HG03342 (cell line): ENCODE data around the gene ELOVL4.

Experiments used
- ATAC-seq: cut with Tn5 transposase; IDR thresholded peaks from one replicate; pipeline ENCODE4 v1.9.1; 2021; ENCODE audit warnings: mild to moderate bottlenecking, moderate library complexity; ENCODE audit not compliant: unreplicated experiment

ELOVL4 gene

DNA sequence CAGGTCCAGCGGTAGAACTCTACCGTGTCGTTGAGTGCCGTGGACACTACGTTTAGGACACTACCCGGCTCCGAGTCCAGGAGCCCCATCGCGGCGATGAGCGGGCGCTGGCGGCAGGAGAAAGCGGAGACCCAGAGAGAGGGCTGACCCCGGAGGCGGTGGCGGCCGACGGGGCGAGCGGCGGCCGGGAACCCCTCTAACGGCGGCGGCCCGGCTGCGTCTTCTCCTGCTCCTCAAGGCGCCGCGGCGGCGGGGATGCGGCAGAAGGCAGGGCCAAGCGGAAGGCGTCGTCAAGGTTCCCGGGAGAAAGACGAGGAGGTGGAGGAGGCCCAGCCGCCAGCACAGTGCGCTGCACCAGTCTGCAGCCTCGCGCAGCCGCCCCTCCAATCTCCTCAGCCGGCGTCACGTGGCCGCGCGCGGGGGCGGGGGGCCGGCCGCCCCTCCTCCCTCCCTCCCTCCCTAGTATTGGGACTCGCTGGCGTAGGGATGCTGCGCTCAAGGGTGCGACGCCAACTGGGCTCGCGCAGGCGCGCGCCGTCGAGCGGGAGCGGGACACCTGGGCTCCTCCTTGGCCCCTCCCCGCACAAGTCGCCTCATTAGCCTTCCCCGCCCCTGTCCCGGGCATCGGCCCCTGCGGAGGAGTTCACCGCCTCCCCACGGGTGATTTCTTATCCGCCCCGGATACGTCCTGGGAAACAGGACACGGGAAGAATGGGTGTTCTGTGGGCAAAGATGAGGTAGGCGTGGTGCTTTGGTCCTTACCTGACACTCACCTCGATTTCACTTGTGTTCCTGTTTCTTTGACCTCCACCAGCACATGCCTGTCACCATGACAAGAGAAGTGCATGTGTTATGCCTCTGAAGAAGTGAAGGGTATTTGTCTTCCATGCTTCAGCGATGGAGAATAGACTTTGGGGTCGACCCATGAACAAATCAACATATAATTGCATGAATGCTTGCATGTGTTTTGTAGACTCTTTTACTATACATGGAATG lies at the start of gene ELOVL4:
TSS of gene ELOVL4 (minus strand) at position 363 of the 996 bp plus-strand sequence. CDS start at position 89, 274 bp downstream.
- peak; percentile 37 for ATAC-seq

DNA sequence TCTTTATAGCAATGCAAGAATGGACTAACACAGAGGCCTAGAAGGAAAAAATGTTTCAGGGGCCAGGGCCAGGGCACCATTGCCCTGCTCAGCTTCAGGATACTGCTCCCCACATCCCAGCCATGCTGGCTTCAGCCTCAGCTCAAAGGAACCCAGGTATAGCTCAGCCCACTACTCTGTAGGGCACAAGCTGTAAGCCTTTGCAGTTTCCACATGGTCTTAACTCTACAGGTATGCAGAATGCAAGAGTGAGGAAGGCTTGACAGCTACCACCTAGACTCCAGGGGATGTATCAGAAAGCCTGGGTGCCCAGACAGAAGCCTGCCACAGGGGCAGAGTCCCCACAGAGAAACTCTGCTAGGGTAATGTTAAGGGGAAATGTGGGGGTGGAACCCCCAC lies 46.6 kb upstream of the ELOVL4 start:
- no peak for ATAC-seq

DNA sequence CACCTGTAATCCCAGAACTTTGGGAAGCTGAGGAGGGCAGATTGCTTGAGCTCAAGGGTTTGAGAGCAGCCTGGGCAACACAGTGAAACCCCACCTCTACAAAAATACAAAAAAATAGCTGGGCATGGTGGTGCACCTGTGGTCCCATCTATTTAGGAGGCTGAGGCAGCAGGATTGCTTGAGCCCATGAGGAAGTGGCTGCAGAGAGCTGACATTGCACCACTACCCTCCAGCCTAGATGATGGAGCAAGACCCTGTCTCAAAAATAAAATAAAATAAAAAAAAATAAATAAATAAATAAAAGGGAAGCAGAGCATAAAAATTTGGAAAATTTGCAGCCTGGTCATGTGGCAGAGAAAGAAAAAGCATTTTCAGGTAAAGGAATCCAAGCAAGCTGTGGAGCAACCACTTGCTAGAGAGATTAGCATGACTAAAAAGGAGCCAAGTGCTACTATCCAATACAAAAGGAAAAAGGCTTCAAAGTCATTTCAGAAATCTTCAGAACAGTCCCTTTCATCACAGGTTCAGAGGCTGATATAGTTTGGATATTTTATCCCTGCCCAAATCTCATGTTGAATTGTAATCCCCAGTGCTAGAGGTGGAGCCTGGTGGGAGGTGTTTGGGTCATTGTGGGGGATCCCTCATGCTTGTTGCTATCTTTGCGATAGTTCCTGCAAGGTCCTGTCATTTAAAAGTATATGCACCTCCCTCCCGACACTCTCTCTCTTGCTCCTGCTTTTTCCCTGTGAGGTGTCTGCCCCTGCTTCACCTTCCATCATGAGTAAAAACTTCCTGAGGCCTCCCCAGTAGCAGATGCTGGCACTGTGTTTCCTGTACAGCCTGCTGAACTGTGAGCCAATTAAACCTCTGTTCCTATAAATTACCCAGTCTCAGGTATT lies 45.9 kb upstream of the ELOVL4 start:
- no peak for ATAC-seq

DNA sequence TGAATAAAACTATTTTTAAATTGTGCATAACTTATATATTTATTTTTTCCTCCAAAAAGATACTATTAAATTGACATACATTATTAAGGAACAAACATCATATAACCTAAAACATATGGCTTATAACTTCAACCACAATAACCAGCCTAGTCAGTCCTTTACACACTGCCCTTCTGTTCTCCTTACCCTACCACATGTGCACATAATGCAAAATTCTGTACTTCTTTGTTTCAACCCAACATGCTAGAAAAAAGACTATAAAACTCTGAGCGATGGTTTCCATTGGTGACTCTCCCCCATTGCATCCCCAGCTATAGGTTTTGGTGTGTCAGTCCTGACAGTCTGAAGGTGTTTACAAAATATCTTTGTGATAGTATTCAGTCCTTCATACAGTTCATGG lies 42.3 kb upstream of the ELOVL4 start:
- ATAC-seq, result no peak

DNA sequence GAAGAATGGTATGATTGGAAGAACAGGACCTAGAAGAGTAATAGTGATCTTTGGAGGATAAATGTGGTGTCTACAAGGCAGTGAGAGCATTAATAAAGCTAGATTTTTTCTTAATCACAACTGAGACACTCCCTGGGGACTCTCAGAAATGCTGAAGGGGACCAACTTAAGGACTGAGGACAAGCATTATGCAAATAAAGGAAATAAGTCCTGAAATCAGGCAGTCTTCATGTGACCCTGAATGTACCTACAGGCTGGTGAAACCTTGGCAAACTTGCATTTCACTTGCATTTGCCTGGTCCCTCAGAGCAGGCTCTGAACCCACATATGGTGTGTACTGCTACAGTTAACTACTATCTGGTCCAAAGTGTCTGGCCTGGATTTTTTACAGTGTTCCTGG lies 37.8 kb upstream of the ELOVL4 start:
- no peak for ATAC-seq

DNA sequence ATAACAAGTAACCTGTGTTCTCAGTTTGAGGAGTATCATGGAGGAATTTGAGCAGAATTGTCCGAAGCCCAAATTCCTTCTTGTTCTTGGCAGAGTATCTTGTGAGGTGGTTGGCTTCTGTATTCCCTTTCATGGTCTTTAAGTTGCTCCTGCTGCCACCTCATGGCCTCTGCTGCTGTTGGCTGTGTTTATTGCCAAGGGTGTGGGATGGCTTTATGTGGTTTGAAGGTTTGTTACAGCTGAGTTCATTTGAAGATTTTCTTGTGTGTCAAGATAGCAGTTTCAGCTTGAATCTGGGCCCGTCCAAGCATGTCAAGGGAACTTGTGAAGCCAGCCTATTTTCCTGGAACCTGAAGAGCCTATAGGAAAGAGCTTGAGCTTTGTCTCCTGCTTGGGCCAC lies 36.9 kb upstream of the ELOVL4 start:
- peak; percentile 53 for ATAC-seq

DNA sequence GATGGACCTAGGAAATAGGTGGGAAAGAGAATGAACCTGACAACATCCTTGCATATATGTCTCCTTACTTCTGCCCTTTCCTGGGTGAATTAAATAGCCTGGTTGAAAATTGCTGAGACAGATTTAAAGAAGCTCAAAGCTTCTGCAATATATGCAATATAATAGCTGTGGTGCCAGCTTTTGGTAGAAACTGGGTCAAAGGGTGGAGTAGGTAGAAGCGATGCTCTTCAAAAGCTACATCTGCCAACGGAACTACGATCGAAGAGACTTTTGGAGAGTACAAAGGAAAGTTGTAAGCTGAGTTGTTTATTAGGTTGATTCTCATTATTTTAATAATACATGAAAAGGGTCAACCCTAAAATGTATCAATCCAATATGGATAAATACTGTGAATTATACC lies 34.3 kb upstream of the ELOVL4 start:
- ATAC-seq, result no peak

DNA sequence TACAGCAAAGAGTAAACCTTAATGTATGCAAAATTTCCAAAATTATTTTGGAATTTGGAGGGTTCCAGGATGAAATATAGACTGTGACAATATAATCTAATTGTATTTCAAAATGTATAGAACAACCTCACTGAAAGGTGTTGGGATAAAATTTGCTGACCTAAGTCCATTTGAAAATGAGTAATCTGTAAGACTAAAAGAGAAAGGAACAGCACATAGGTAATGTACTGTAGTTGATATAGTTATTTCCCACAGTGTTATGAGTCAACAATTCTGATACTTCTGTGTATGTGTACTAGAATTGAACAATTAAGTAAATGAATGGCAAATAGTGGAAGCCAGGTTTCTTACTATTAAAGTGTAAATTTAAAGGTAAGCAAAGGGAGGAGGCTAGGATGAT lies 23.8 kb upstream of the ELOVL4 start:
- no peak for ATAC-seq

DNA sequence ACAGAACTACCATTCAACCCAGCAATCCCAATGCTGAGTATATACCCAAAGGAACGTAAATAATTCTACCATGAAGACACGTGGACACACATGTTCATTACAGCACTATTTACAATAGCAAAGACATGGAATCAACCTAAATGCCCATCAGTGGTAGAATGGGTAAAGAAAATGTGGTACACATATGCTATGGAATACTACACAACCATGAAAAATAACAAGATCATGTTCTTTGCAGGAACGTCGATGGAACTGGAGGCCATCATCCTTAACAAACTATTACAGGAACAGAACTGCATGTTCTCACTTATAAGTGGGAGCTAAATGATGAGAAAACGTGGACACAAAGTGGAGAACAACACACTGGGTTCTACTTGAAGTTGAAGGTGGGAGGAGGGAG lies 22.4 kb upstream of the ELOVL4 start:
- no peak for ATAC-seq

DNA sequence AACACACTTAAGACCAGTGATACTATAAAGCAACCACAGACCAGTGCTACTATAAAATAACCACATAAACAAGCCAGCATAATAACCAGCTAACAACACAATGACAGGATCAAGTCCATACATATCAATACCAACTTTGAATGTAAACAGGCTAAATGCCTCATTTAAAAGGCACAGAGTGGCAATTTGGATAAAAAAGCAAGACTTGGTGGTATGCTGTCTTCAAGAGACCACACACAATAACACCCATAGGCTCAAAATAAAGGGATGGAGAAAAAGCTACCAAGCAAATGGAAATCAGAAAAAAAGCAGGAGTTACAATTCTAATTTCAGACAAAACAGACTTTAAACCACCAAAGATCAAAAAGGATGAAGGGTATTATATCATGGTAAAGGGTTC lies 19.8 kb upstream of the ELOVL4 start:
- ATAC-seq, result no peak

DNA sequence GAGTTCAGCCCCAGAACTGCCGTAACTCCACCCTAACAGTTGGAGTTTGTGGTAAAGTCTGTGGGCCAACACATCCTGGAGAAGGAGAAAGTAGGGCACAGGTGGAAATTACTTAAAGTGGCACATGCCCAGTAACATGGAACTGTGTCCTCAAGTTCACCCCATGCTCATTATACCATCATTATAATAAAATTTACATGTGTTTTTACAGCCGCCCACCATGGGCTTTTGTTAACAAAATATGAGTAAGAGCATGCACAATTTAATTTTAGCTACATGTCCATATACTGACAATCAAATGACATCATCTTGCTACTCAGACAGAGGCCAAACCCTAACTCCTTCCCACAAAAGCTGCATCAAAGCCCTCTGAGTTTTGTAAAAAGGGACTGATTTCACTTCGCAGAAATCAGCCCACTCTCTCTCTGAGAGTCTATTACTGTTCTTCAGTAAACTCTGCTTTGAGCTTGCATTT lies 17.3 kb upstream of the ELOVL4 start:
- ATAC-seq, result no peak

DNA sequence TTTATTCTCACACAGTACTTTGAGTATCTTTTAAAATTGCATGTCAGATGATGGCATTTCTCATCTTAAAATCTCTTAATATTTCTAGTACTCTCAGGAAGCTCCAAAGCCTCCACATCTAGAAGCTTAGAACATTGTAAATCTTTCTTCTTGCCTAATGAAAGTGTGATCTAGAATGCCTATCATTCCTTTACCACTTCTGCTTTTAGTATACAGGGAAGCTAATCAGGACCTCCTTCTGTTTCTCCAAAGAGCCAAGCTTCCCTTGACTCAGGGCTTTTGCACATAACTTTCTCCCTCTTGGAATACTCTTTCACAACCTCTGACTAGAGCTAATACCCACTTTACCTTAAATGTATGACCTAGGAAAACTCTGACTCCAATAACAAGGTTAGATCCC lies 7.5 kb upstream of the ELOVL4 start:
- ATAC-seq, result no peak

DNA sequence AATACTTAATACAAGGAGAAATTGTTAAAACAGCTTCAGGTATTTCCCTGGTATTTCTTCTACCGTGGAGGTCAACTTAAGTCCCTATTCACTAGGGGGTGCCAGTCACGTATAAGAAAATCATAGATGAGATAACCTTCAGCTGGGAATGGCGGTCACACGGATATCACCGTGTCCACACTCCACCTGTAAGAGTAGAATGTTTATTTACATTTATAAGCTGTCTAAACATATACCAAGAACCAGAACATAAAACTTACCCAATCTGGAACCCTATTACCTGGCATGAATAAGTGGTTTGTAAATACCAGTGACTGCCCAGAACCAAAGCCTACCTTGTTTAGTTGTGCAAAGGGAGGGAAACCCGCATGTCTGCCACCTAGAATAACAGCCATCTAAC lies 1.9 kb upstream of the ELOVL4 start:
- peak; percentile 63 for ATAC-seq

DNA sequence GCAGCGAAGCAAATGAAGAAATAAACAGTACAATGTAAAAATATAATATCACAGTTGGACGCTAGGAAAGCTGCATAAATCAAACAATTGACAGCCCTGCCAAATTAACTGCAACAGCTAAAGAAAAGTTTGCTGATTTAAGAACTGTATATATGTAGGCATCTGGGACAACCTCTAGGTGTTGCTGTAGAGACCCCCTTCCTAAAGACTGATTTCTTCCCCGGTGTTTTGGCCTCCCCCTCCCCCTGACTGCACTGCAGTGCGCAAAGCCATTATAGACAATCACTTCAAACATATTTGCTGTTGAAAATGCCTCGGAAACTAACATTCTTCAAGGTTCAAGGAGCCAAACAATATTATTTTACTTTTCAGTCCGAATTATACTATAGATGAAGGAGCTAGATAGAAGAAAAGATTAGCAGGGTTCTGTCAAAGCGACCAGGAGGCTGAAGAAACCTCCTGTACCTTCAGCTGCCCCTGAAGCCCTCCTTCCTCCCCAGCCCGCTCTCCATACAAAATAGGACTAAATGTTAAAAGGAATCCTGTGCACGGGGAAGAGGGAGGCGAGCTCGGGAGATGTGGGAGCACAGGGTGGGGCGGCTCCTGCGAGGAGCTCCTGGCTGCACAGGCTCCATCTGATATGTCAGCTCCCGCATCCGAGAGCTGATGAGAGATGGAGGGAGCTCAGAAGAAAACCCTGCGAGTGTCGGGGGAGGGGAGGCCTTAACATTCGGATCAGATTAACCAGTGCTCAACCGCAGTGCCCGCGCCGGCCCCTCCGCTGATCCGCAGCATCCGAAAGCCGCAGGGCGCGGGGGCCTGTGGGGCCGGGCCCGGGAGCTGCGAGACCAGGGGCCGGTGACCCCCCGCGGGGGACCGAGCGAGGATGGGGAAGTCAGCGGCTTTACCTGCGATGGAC lies 822 bp downstream of the ELOVL4 start:
- peak; percentile 39 for ATAC-seq

DNA sequence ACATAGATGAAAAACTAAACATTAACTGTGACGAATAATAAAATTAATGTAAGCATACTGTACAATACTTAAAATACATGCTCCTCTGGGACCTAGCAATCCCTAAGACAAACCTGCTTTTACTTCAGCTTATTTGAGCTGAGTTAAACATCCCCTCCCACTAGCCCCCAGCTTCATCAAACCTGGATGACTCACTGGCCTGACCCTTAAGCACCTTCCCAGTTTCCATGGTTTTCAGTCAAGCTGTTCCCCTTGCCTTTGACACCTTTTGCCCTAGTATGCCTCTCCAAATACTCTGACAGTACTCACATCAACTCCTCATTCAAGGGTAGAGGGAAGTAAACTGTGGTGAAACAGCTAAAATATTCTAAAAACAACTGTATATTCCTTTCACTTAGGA lies 4.2 kb downstream of the ELOVL4 start:
- no peak for ATAC-seq

DNA sequence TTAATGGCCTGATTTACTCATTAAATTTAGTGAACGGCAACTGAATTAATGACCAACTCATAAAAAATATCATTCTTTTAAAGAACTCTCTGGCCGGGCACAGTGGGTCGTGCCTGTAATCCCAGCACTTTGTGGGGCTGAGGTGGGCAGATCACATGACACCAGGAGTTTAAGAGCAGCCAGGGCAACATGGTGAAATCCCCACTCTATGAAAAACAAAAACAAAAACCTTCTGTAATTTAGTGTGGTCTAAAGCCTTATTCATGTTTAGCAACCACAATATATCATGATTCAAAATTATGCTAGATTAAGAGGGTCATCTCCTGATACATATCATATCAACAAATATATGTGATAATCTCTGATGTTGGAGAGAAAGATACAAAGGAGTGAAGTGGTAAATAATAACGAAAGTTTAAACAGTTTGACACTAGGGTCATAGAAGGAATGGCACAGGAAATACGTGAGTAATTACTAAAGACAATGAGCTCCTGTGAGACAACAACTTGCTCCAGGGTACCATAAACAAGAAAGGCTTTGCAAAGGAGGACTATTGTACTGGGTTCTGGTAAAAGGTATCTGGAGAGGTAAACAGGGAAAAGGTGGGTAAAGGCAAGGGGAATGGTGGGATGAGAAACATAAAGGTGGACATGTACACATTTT lies 5.7 kb downstream of the ELOVL4 start:
- no peak for ATAC-seq

DNA sequence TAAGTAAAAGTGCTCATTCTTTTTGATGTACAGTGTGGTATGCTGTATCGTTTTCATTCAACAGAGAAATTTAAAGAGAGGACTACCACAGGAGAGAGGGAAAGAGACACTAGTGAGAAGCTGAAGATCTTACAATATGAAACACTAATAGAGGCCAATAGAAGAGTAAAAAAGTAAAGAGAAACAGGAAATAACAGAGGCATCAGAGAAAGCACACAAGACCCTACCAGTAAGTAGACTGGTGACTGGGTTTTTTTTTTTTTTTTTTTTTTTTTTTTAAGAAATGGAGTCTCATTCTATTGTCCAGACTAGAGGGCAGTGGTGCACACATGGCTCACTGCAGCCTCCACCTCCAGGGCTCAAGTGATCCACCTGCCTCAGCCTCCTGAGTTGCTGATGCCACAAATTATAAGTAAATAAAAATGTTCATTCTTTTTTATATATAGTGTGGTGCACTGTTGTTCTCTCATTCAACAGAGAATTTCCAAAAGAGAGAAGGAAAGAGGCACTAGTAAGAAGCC lies 18.8 kb downstream of the ELOVL4 start:
- ATAC-seq, result no peak

DNA sequence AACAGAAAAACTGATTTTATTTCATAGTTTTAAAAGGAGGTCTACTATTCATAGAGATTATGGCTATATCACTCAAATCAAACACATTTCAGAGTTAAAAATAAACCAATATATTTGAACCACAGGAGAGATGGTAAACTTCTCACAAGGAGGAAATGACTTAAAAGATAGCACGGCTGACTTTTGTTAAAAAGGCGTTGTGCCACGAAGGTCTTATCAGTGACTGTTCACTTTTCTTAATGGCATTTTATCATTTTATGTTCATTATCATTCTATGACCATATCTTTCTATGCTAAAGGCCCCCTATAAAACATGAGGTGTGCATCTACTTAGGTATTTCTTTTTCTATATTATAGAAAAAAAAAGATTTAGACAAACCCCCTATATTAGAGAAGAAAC lies 19.6 kb downstream of the ELOVL4 start:
- ATAC-seq, result no peak

DNA sequence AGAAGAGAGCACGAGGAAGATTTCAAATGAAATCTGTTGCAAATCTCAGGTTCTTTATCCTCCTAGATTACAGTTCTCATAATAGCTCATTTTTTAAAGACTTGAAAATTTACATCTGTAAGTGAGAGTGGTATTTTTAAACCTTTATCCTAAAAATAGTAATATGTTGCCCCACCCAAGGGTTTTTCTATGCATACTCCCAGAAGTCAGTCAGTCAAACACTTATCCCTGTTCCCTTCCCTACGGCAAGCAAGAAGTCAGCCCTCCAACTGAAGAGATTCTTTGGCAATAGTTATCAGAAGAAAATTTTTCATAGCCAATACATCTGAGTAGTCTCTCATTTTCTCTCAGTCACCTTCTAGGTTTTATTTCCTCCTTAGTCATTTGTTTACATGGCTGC lies 24.1 kb downstream of the ELOVL4 start:
- no peak for ATAC-seq

DNA sequence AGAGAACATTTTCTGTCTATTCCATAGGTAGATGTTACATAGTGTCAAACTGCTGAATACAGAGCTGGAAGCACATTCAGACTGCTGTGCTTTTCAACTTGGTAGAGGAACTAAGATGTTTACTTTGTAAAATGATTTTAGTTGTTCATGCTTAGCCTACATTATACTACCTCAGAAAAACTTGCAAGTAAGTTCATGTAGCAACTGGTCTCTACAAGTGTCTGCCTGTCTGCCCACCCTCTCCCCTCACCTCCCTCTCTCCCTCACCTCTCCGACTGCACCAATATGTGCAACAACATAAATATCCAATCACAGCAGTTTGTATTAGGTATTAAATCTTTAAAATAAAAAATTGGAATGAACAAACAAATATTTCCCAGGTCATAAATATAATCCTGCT lies 25.3 kb downstream of the ELOVL4 start:
- no peak for ATAC-seq
